Tibial nerve (tissue), 4 donors: ENCODE measurements around the gene DIP2B. TPM values are rescaled to one million over a fixed set of nuclear protein-coding genes. Genes with fewer than 3 reads are reported as not detected.

Experiments
- DNase-seq, 2 donors: peaks; one replicate each; pipeline ENCODE4 v3.0.0-alpha.2; 2019; ENCODE audit warnings: low spot score in 2 of 2
- H3K27ac ChIP-seq, 4 donors: fragments of 200-600 bp; sonication (generic) in 3 of 4; one replicate each; pipeline ENCODE4 v1.5.1; 2017 to 2019; ENCODE audit warnings: mild to moderate bottlenecking in 1 of 4
- H3K27me3 ChIP-seq, 2 donors: fragments of 200-600 bp; sonication (generic) in 1 of 2; one replicate each; pipeline versions ENCODE4 v1.5.1 to v1.6.0; 2017 to 2019
- H3K36me3 ChIP-seq, 3 donors: fragments of 200-600 bp; sonication (generic); one replicate each; pipeline ENCODE4 v1.5.1; 2018 to 2019
- H3K4me1 ChIP-seq, 4 donors: fragments of 200-600 bp; sonication (generic) in 3 of 4; one replicate each; pipeline ENCODE4 v1.5.1; 2017 to 2019
- H3K4me3 ChIP-seq, 4 donors: fragments of 200-600 bp; sonication (generic) in 3 of 4; one replicate each; pipeline ENCODE4 v1.5.1; 2017 to 2019; ENCODE audit warnings: mild to moderate bottlenecking in 1 of 4, moderate library complexity in 1 of 4
- H3K9me3 ChIP-seq, 4 donors: fragments of 200-600 bp; sonication (generic) in 3 of 4; one replicate each; pipeline ENCODE4 v1.5.1; 2017 to 2019
- EP300 ChIP-seq, 2 donors: sonication (generic); formaldehyde crosslinking; IDR thresholded peaks; one replicate each; pipeline ENCODE4 v1.6.1; 2017; ENCODE audit warnings: antibody characterized with exemption in 2 of 2, mild to moderate bottlenecking in 1 of 2
- POLR2A ChIP-seq, 2 donors: fragments of 450-650 bp; IDR thresholded peaks; one replicate each; pipeline ENCODE4 v1.6.1; 2017; ENCODE audit warnings: antibody characterized with exemption in 2 of 2, mild to moderate bottlenecking in 2 of 2, moderate library complexity in 2 of 2
- WGBS, 2 donors: methylation state at CpG; one replicate each; pipeline ENCODE4 v1.1.5; 2018; 5-methylcytosine and 5-hydroxymethylcytosine counted together
- total RNA-seq, 4 donors: library from RNA; depleted of rRNA; stranded (reverse); fragments of >200 nt; gene quantifications; one replicate each; pipeline ENCODE4 v1.1.0, GENCODE V29; 2016
- TF ChIP-seq, protein P1 (sequence below), 5 experiments: fragments of 200-600 bp in 3 of 5; fragments of 450-650 bp in 2 of 5; sonication (generic) in 3 of 5; IDR thresholded peaks; one replicate each; pipeline ENCODE4 v1.5.1; 2016 to 2019; ENCODE audit warnings: antibody characterized with exemption in 5 of 5, mild to moderate bottlenecking in 3 of 5, moderate library complexity in 2 of 5

The DIP2B gene
- total RNA-seq, 4 donors from 2014 or later = 38.6 to 59.0 (median 44.8) TPM

GRCh38 chr12:50778663-50779590 is 274.1 kb downstream of the DIP2B start:
- Histone ChIP-seq H3K9me3 (no peaks in the 10 kb centered on the region), H3K27me3 (no peaks in the 10 kb centered on the region), H3K4me1 (no peaks in the 10 kb centered on the region), H3K27ac (peak overlapping the region in 1 of 4 donors; percentile 42), H3K36me3 (peaks cover 0 to 25% (median 0%) of the 10 kb centered on the region in 3 donors), H3K4me3 (no peak overlapping the region)
- 86 to 90% methylated on average over 8 of the region's 8 CpGs for WGBS, 2 donors
- TF ChIP-seq EP300 (IDR thresholded peaks at IDR 0.05) = no peak
- TF ChIP-seq, protein P1, sequence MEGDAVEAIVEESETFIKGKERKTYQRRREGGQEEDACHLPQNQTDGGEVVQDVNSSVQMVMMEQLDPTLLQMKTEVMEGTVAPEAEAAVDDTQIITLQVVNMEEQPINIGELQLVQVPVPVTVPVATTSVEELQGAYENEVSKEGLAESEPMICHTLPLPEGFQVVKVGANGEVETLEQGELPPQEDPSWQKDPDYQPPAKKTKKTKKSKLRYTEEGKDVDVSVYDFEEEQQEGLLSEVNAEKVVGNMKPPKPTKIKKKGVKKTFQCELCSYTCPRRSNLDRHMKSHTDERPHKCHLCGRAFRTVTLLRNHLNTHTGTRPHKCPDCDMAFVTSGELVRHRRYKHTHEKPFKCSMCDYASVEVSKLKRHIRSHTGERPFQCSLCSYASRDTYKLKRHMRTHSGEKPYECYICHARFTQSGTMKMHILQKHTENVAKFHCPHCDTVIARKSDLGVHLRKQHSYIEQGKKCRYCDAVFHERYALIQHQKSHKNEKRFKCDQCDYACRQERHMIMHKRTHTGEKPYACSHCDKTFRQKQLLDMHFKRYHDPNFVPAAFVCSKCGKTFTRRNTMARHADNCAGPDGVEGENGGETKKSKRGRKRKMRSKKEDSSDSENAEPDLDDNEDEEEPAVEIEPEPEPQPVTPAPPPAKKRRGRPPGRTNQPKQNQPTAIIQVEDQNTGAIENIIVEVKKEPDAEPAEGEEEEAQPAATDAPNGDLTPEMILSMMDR (IDR thresholded peaks at IDR 0.05) = no peak
- TF ChIP-seq POLR2A (IDR thresholded peaks at IDR 0.05) = no peak
- no peak for DNase-seq

- no peak for TF ChIP-seq POLR2A (IDR thresholded peaks at IDR 0.05)
- no peak for TF ChIP-seq EP300 (IDR thresholded peaks at IDR 0.05)
- TF ChIP-seq, protein P1 (IDR thresholded peaks at IDR 0.05) = no peak
- Histone ChIP-seq H3K4me3 (no peak overlapping the region), H3K4me1 (no peaks in the 10 kb centered on the region), H3K36me3 (peaks cover 0 to 30% (median 0%) of the 10 kb centered on the region in 3 donors), H3K27ac (no peak overlapping the region), H3K27me3 (no peaks in the 10 kb centered on the region), H3K9me3 (no peaks in the 10 kb centered on the region)
- DNase-seq = no peak
- 94 to 95% methylated on average over 4 of the region's 4 CpGs for whole genome bisulfite sequencing, 2 donors
These were observed 275.2 kb downstream of the DIP2B start for GRCh38 chr12:50780013-50780412.

- Histone ChIP-seq H3K27me3 (no peaks in the 10 kb centered on the region), H3K4me3 (no peak overlapping the region), H3K27ac (no peak overlapping the region), H3K36me3 (peaks cover 0 to 57% (median 0%) of the 10 kb centered on the region in 3 donors), H3K9me3 (peaks cover 0 to 11% (median 0%) of the 10 kb centered on the region in 4 donors), H3K4me1 (peaks cover 0 to 5% (median 0%) of the 10 kb centered on the region in 4 donors)
- 91 to 92% methylated on average over 4 of the region's 4 CpGs for WGBS, 2 donors
- TF ChIP-seq, protein P1 (IDR thresholded peaks at IDR 0.05) = no peak
- TF ChIP-seq EP300 (IDR thresholded peaks at IDR 0.05) = no peak
- no peak for TF ChIP-seq POLR2A (IDR thresholded peaks at IDR 0.05)
- DNase-seq = no peak
These were observed 279.7 kb downstream of the DIP2B start for GRCh38 chr12:50784501-50784900.

- Histone ChIP-seq H3K9me3 (peaks cover 0 to 11% (median 0%) of the 10 kb centered on the region in 4 donors), H3K27ac (no peak overlapping the region), H3K36me3 (peaks cover 0 to 56% (median 0%) of the 10 kb centered on the region in 3 donors), H3K4me3 (no peak overlapping the region), H3K27me3 (no peaks in the 10 kb centered on the region), H3K4me1 (peaks cover 0 to 5% (median 0%) of the 10 kb centered on the region in 4 donors)
- 91 to 96% methylated on average over 3 of the region's 3 CpGs for WGBS, 2 donors
- DNase-seq = no peak
- TF ChIP-seq, protein P1 (IDR thresholded peaks at IDR 0.05) = no peak
- TF ChIP-seq EP300 (IDR thresholded peaks at IDR 0.05) = no peak
- TF ChIP-seq POLR2A (IDR thresholded peaks at IDR 0.05) = no peak
These were observed 280.7 kb downstream of the DIP2B start for GRCh38 chr12:50785406-50786001.
